DOHH2 (cell line): ENCODE results near the gene ARL2BP.

Experiments
- H3F3A ChIP-seq: fragments of 200-600 bp; sonication (generic), shearing (Covaris generic); 2 replicates; pipeline ENCODE4 v1.6.0; 2016; ENCODE audit warnings: antibody characterized with exemption, mild to moderate bottlenecking; ENCODE audit not compliant: control insufficient read depth, insufficient read depth
- H3K27ac ChIP-seq: fragments of 200-600 bp; sonication (generic); 2 replicates; pipeline ENCODE4 v1.5.1; 2014; ENCODE audit warnings: low read depth, mild to moderate bottlenecking, low read length, moderate library complexity
- H3K27me3 ChIP-seq: fragments of 200-600 bp; sonication (generic); 2 replicates; pipeline ENCODE4 v1.6.1; 2014; ENCODE audit warnings: mild to moderate bottlenecking, low read length, mixed read lengths; ENCODE audit not compliant: control insufficient read depth
- H3K36me3 ChIP-seq: fragments of 200-600 bp; sonication (generic); 2 replicates; pipeline ENCODE4 v1.6.1; 2014; ENCODE audit warnings: mild to moderate bottlenecking, low read length, moderate library complexity, mixed read lengths; ENCODE audit not compliant: control insufficient read depth
- H3K4me1 ChIP-seq: fragments of 200-600 bp; sonication (generic); 2 replicates; pipeline ENCODE4 v1.6.1; 2014; ENCODE audit warnings: mild to moderate bottlenecking, low read length, mixed read lengths; ENCODE audit not compliant: control insufficient read depth
- H3K4me2 ChIP-seq: fragments of 200-600 bp; sonication (generic); 2 replicates; pipeline ENCODE4 v1.6.0; 2014; ENCODE audit warnings: mild to moderate bottlenecking, low read length, moderate library complexity
- H3K4me3 ChIP-seq: fragments of 200-600 bp; sonication (generic); 2 replicates; pipeline ENCODE4 v1.5.1; 2014; ENCODE audit warnings: mild to moderate bottlenecking, low read length, mixed read lengths
- H3K79me2 ChIP-seq: fragments of 200-600 bp; sonication (generic); 2 replicates; pipeline ENCODE4 v1.6.1; 2014; ENCODE audit warnings: mild to moderate bottlenecking, low read length, mixed read lengths; ENCODE audit not compliant: control insufficient read depth
- H3K9me2 ChIP-seq: fragments of 200-600 bp; sonication (generic); replicated peaks from 2 replicates; pipeline ENCODE4 v1.6.1; 2014; ENCODE audit warnings: mild to moderate bottlenecking, low read length, mixed read lengths; ENCODE audit not compliant: control insufficient read depth
- H3K9me3 ChIP-seq: fragments of 200-600 bp; sonication (generic); 2 replicates; pipeline ENCODE4 v1.6.1; 2014; ENCODE audit warnings: antibody characterized with exemption, low read length, mixed read lengths; ENCODE audit not compliant: control insufficient read depth, insufficient read depth
- H4K20me1 ChIP-seq: fragments of 200-600 bp; sonication (generic); 2 replicates; pipeline ENCODE4 v1.6.0; 2014; ENCODE audit warnings: low read depth, mild to moderate bottlenecking, antibody characterized with exemption, low read length, moderate library complexity; ENCODE audit not compliant: control insufficient read depth, insufficient read depth
- EZH2phosphoT487 ChIP-seq: fragments of 200-600 bp; sonication (generic); IDR thresholded peaks from 2 replicates; pipeline ENCODE4 v1.6.1; 2017; ENCODE audit warnings: borderline replicate concordance, mild to moderate bottlenecking, antibody characterized with exemption, low read length, moderate library complexity, mixed read lengths
- TF ChIP-seq, protein P1 (sequence below): fragments of 200-600 bp; sonication (generic); IDR thresholded peaks from one replicate; pipeline ENCODE4 v1.5.1; 2014; ENCODE audit warnings: antibody characterized with exemption, mild to moderate bottlenecking, low read depth, low read length; ENCODE audit not compliant: poor library complexity, severe bottlenecking

Gene ARL2BP

GRCh38 chr16:57208926-57209325 is 36.1 kb upstream of the ARL2BP start:
- no peak overlapping the region for H3K4me2 ChIP-seq
- H3K4me3 ChIP-seq, result no peak overlapping the region
- H3K27me3 ChIP-seq, result no peaks in the 10 kb centered on the region
- no peaks in the 10 kb centered on the region for H3K9me2 ChIP-seq
- no peaks in the 10 kb centered on the region for H4K20me1 ChIP-seq
- H3F3A ChIP-seq, result no peaks in the 10 kb centered on the region
- H3K79me2 ChIP-seq, result no peaks in the 10 kb centered on the region
- no peaks in the 10 kb centered on the region for H3K4me1 ChIP-seq
- TF ChIP-seq, protein P1, sequence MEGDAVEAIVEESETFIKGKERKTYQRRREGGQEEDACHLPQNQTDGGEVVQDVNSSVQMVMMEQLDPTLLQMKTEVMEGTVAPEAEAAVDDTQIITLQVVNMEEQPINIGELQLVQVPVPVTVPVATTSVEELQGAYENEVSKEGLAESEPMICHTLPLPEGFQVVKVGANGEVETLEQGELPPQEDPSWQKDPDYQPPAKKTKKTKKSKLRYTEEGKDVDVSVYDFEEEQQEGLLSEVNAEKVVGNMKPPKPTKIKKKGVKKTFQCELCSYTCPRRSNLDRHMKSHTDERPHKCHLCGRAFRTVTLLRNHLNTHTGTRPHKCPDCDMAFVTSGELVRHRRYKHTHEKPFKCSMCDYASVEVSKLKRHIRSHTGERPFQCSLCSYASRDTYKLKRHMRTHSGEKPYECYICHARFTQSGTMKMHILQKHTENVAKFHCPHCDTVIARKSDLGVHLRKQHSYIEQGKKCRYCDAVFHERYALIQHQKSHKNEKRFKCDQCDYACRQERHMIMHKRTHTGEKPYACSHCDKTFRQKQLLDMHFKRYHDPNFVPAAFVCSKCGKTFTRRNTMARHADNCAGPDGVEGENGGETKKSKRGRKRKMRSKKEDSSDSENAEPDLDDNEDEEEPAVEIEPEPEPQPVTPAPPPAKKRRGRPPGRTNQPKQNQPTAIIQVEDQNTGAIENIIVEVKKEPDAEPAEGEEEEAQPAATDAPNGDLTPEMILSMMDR, result no peak
- TF ChIP-seq EZH2phosphoT487, result no peak
- peaks cover 59% of the 10 kb centered on the region for H3K36me3 ChIP-seq
- H3K9me3 ChIP-seq, result no peaks in the 10 kb centered on the region
- no peak overlapping the region for H3K27ac ChIP-seq

- no peak for TF ChIP-seq EZH2phosphoT487
- TF ChIP-seq, protein P1, result no peak
- Histone ChIP-seq H3K9me2 (no peaks in the 10 kb centered on the region), H4K20me1 (no peaks in the 10 kb centered on the region), H3K9me3 (no peaks in the 10 kb centered on the region), H3K79me2 (no peaks in the 10 kb centered on the region), H3K4me2 (no peak overlapping the region), H3K4me3 (no peak overlapping the region), H3K27ac (no peak overlapping the region), H3K27me3 (no peaks in the 10 kb centered on the region), H3K36me3 (peaks cover 62% of the 10 kb centered on the region), H3K4me1 (no peaks in the 10 kb centered on the region), H3F3A (no peaks in the 10 kb centered on the region)
These were observed 35.3 kb upstream of the ARL2BP start for GRCh38 chr16:57209780-57210179.

DNA sequence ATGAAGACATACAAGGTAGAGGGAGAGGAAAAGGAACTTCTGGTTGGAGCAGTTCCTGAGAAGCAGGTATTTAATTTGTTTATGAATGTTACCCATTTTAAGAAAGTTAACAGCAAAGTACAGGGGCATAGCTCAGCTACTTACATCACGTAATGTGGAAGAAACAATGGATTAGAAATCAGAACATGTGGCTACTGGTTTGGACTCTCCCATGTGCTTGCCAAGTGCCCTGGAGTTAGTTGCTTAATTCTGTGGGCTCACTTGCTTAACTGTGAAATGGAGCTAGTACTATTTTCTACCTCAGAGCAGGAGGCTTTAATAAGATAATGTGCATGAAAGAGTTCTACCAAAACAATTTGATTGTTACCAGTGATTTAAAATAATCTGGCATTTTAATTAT is 31.6 kb upstream of the ARL2BP start:
- Histone ChIP-seq H3K27me3 (no peaks in the 10 kb centered on the region), H3K9me3 (no peaks in the 10 kb centered on the region), H3F3A (no peaks in the 10 kb centered on the region), H4K20me1 (no peaks in the 10 kb centered on the region), H3K27ac (no peak overlapping the region), H3K9me2 (no peaks in the 10 kb centered on the region), H3K4me3 (no peak overlapping the region), H3K4me2 (no peak overlapping the region), H3K36me3 (peaks cover 66% of the 10 kb centered on the region), H3K79me2 (no peaks in the 10 kb centered on the region), H3K4me1 (no peaks in the 10 kb centered on the region)
- TF ChIP-seq EZH2phosphoT487, result no peak
- TF ChIP-seq, protein P1, result no peak

DNA sequence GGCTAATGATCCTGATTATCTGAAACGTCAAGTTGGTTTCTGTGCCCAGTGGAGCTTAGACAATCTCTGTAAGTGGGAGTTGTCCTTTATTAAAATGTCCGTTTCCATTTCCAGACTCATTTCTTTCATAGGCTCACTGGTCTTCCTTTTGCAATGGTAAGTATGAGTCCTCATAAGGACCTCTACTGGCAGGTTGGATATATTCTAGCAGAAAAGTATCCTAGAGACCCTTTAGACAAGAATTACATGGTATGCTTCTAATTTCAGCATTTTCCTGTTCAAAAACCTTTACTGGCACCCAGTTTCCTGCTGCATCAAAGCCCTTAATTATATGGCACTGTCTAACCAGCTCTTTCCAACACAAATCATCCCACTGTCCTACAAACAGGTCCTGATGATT is 28.1 kb upstream of the ARL2BP start:
- Histone ChIP-seq H3K4me1 (no peaks in the 10 kb centered on the region), H3K9me3 (no peaks in the 10 kb centered on the region), H3K9me2 (no peaks in the 10 kb centered on the region), H3K79me2 (no peaks in the 10 kb centered on the region), H3F3A (no peaks in the 10 kb centered on the region), H3K27ac (no peak overlapping the region), H4K20me1 (no peaks in the 10 kb centered on the region), H3K36me3 (peaks cover 66% of the 10 kb centered on the region), H3K4me2 (no peak overlapping the region), H3K27me3 (no peaks in the 10 kb centered on the region), H3K4me3 (no peak overlapping the region)
- TF ChIP-seq EZH2phosphoT487, result no peak
- TF ChIP-seq, protein P1, result no peak
